K562 (cell line): ENCODE measurements around the gene YAE1. TPM values are rescaled to one million over a fixed set of nuclear protein-coding genes. Genes with fewer than 3 reads are reported as not detected.
A peak's percentile ranks its signal among the peaks of the same experiment; 100 is the strongest.

ENCODE experiments used
- CCAR2 ChIP-seq: fragments of 200-400 bp; formaldehyde crosslinking; IDR thresholded peaks from 2 replicates; pipeline ENCODE4 v1.6.1; 2017; ENCODE audit warnings: mild to moderate bottlenecking, low read depth, low read length
- CEBPG ChIP-seq, 3 experiments: fragments of 200-800 bp in 1 of 3; sonication (Bioruptor generic) in 1 of 3; sonication (generic) in 1 of 3; formaldehyde crosslinking in 1 of 3; IDR thresholded peaks in 2 of 3; conservative IDR thresholded peaks in 1 of 3; 2 replicates each; pipeline versions ENCODE4 v1.6.1 to v1.8.0; 2016 to 2022; ENCODE audit warnings: missing compliant biosample characterization in 2 of 3, missing genetic modification characterization in 2 of 3, mild to moderate bottlenecking in 1 of 3, missing genetic modification reagents in 1 of 3
- CXXC5 ChIP-seq: fragments of 250-450 bp; sonication (Bioruptor Pico); IDR thresholded peaks from 2 replicates; pipeline ENCODE4 v1.8.0; 2022; ENCODE audit warnings: inconsistent platforms, mild to moderate bottlenecking, moderate library complexity
- PBX2 ChIP-seq, 2 experiments: IDR thresholded peaks in 1 of 2; conservative IDR thresholded peaks in 1 of 2; 2 replicates each; pipeline ENCODE4 v1.6.1; 2016; ENCODE audit warnings: low read depth in 2 of 2, mild to moderate bottlenecking in 1 of 2, missing compliant biosample characterization in 1 of 2, missing genetic modification characterization in 1 of 2, moderate library complexity in 1 of 2
- ZNF263 ChIP-seq: sonication (generic); formaldehyde crosslinking; IDR thresholded peaks from 2 replicates; pipeline ENCODE4 v1.8.0; 2022; ENCODE audit warnings: mild to moderate bottlenecking, missing genetic modification reagents, borderline replicate concordance
- ZNF407 ChIP-seq: fragments of 450-650 bp; IDR thresholded peaks from 2 replicates; pipeline ENCODE4 v1.6.1; 2016; ENCODE audit warnings: low read depth
- ZNF584 ChIP-seq: fragments of 200-800 bp; sonication (Bioruptor generic); IDR thresholded peaks from 2 replicates; pipeline ENCODE4 v1.6.1; 2016; ENCODE audit warnings: low read depth, mild to moderate bottlenecking, missing genetic modification characterization, missing compliant biosample characterization
- polyA plus RNA-seq, 8 experiments: library from polyadenylated mRNA; depleted of rRNA in 4 of 8; stranded (reverse) in 5 of 8; unstranded in 3 of 8; fragments of >200 nt; fragmentation: Nextera tagmentation in 2 of 8; fragmentation: Illumina TruSeq in 1 of 8; extraction: Ambion mirVana in 2 of 8; extraction: Trizol in 1 of 8; gene quantifications; 2 replicates each; pipeline versions ENCODE4 v1.2.1 to v1.2.3, GENCODE V29; 2011 to 2014; ENCODE audit warnings: inconsistent platforms in 1 of 8, missing spikeins in 1 of 8
- total RNA-seq, 7 experiments: library from RNA; depleted of rRNA in 6 of 7; stranded (reverse); fragments of >200 nt in 6 of 7; fragmentation: Illumina TruSeq in 2 of 7; extraction: Trizol in 2 of 7; gene quantifications; 2 replicates each; pipeline versions ENCODE4 v1.2.1 to v1.2.3, GENCODE V29; 2011 to 2021; ENCODE audit warnings: low replicate concordance in 1 of 7
- TF ChIP-seq, protein P1 (sequence below): fragments of 450-650 bp; formaldehyde crosslinking; conservative IDR thresholded peaks from 2 replicates; pipeline ENCODE4 v1.4.0; 2022; ENCODE audit warnings: mild to moderate bottlenecking, missing genetic modification characterization
- TF ChIP-seq, protein P2 (sequence below): fragments of 450-650 bp; IDR thresholded peaks from 2 replicates; pipeline ENCODE4 v1.7.1; 2018; ENCODE audit warnings: mild to moderate bottlenecking, low read depth; ENCODE audit not compliant: partially characterized antibody

Gene YAE1
- total and polyA plus RNA-seq, 9 of the 15 experiments (the other 6 are each of a cell fraction or from before 2014, with no cell fraction given) = 15.2 to 63.4 (median 30.1) TPM

DNA sequence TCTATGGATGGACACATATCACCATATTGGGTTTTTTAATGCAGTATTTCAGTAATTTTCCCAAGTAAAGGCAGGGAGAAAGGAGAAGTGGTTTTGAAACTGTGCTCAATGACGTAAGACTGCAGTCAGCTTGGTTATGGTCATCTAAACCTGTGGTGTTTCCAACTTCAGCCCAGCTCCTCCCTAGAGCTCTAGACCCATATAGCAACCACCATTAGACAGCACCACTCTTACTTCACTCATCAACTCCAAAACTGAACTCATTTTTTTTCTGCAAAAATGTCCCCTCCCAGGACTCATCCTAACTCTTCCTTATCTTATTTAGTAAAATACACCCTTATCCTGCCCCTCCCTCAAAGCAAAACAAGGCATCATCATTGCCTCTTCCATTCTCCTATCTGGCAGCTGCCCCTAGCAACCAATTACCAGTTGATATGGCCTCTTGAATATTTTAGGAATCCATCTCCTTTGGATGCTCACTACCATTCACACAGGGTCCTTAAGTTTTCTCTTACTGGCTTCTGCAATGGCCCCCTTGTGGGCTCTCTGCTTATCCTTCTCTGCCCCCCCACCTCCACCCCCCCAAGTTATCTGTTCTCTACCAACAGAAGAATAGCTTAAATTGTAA is 55.7 kb downstream of the YAE1 start (continued):
- peak; percentile 78 for TF ChIP-seq ZNF407
- peak; percentile 23; the same call in 1 of the 2 replicates for TF ChIP-seq CXXC5 (CRISPR knock-in tag)
- TF ChIP-seq, protein P1, sequence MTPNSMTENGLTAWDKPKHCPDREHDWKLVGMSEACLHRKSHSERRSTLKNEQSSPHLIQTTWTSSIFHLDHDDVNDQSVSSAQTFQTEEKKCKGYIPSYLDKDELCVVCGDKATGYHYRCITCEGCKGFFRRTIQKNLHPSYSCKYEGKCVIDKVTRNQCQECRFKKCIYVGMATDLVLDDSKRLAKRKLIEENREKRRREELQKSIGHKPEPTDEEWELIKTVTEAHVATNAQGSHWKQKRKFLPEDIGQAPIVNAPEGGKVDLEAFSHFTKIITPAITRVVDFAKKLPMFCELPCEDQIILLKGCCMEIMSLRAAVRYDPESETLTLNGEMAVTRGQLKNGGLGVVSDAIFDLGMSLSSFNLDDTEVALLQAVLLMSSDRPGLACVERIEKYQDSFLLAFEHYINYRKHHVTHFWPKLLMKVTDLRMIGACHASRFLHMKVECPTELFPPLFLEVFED = 0 out of 2 replicates have a peak, but pooled peaks have one; percentile 61
- TF ChIP-seq ZNF263 (CRISPR knock-in tag) = peak; percentile 45; the same call in 1 of the 2 replicates
- no peak for TF ChIP-seq ZNF584 (CRISPR knock-in tag)
- TF ChIP-seq, protein P2, sequence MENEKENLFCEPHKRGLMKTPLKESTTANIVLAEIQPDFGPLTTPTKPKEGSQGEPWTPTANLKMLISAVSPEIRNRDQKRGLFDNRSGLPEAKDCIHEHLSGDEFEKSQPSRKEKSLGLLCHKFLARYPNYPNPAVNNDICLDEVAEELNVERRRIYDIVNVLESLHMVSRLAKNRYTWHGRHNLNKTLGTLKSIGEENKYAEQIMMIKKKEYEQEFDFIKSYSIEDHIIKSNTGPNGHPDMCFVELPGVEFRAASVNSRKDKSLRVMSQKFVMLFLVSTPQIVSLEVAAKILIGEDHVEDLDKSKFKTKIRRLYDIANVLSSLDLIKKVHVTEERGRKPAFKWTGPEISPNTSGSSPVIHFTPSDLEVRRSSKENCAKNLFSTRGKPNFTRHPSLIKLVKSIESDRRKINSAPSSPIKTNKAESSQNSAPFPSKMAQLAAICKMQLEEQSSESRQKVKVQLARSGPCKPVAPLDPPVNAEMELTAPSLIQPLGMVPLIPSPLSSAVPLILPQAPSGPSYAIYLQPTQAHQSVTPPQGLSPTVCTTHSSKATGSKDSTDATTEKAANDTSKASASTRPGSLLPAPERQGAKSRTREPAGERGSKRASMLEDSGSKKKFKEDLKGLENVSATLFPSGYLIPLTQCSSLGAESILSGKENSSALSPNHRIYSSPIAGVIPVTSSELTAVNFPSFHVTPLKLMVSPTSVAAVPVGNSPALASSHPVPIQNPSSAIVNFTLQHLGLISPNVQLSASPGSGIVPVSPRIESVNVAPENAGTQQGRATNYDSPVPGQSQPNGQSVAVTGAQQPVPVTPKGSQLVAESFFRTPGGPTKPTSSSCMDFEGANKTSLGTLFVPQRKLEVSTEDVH = no peak
- TF ChIP-seq CCAR2 = no peak
- TF ChIP-seq CEBPG (CRISPR knock-in tag; IDR thresholded peaks at IDR 0.05) = 0 out of 2 replicates have a peak, but pooled peaks have one; percentile 23
- TF ChIP-seq CEBPG (tag; conservative IDR thresholded peaks at IDR 0.05 in 1 of 2, IDR thresholded peaks at IDR 0.05 in 1 of 2) = peak; percentile 34 to 38; a peak in 2 of 4 replicates
- no peak for TF ChIP-seq PBX2 (CRISPR knock-in tag; IDR thresholded peaks at IDR 0.05; ENCODE audit: low read depth)
- TF ChIP-seq PBX2 (tag; conservative IDR thresholded peaks at IDR 0.05; ENCODE audit: low read depth) = no peak
